Loucy (cell line): ENCODE measurements around the gene SMURF1.

Source experiments
- CTCF ChIP-seq: fragments of 200-600 bp; sonication (generic); conservative IDR thresholded peaks from 2 replicates; pipeline ENCODE4 v1.5.1; 2014; ENCODE audit warnings: mild to moderate bottlenecking, antibody characterized with exemption, low read length
- EZH2phosphoT487 ChIP-seq: fragments of 200-600 bp; IDR thresholded peaks from 2 replicates; pipeline ENCODE4 v1.6.1; 2018; ENCODE audit warnings: antibody characterized with exemption, mild to moderate bottlenecking, moderate library complexity, borderline replicate concordance

GRCh38 chr7:99141334-99141733 is 2.6 kb downstream of the SMURF1 start:
- TF ChIP-seq CTCF (no peak), EZH2phosphoT487 (no peak)
